ENCODE measurements around the gene PRDM16.

- TF ChIP-seq, protein P1, sequence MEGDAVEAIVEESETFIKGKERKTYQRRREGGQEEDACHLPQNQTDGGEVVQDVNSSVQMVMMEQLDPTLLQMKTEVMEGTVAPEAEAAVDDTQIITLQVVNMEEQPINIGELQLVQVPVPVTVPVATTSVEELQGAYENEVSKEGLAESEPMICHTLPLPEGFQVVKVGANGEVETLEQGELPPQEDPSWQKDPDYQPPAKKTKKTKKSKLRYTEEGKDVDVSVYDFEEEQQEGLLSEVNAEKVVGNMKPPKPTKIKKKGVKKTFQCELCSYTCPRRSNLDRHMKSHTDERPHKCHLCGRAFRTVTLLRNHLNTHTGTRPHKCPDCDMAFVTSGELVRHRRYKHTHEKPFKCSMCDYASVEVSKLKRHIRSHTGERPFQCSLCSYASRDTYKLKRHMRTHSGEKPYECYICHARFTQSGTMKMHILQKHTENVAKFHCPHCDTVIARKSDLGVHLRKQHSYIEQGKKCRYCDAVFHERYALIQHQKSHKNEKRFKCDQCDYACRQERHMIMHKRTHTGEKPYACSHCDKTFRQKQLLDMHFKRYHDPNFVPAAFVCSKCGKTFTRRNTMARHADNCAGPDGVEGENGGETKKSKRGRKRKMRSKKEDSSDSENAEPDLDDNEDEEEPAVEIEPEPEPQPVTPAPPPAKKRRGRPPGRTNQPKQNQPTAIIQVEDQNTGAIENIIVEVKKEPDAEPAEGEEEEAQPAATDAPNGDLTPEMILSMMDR (IDR thresholded peaks at IDR 0.05): no peak
- TF ChIP-seq POLR2A (IDR thresholded peaks at IDR 0.05): no peak
Measured at GRCh38 chr1:3132660-3133059, 63.7 kb downstream of the PRDM16 start.

Measured in thyroid gland (tissue), 4 donors.